T-helper 22 cell (primary cell): Measurements from ENCODE around the gene ACVR1C.

Source experiments
- DNase-seq: peaks from one replicate; pipeline ENCODE4 v3.0.0-alpha.2; 2020; ENCODE audit warnings: low read depth

ACVR1C gene

GRCh38 chr2:157628477-157629415 lies at the start of gene ACVR1C:
TSS of gene ACVR1C (minus strand) at chr2:157628864. CDS start at chr2:157628644, 220 bp downstream.
- peak; percentile 67 for DNase-seq

GRCh38 chr2:157677941-157678340 lies 49.3 kb upstream of the ACVR1C start:
- DNase-seq, result no peak

GRCh38 chr2:157672129-157672528 lies 43.5 kb upstream of the ACVR1C start:
- no peak for DNase-seq

GRCh38 chr2:157662401-157662800 lies 33.7 kb upstream of the ACVR1C start:
- no peak for DNase-seq

- DNase-seq, result no peak
Measured at GRCh38 chr2:157661776-157662175, 33.1 kb upstream of the ACVR1C start.

GRCh38 chr2:157657858-157658257 lies 29.2 kb upstream of the ACVR1C start:
- DNase-seq, result no peak

DNA sequence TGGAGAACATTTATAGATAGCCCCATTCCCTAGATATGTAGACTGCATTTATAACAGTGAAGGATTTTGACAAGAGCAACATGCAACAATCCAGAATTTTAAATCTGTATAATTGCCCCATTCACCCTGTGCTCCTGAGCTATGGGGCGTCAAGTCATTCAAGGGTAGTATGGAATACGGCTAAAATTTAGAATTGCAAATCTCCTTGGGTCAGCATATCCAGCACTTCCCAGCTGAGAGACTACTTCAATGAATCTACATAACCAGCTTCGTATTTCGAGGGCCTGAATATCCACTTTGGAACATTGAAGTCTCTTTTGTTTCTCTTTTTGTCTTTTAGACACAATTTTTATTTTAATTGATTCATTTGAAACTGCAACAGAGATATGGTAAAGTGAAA lies 28.4 kb upstream of the ACVR1C start:
- DNase-seq, result no peak

DNA sequence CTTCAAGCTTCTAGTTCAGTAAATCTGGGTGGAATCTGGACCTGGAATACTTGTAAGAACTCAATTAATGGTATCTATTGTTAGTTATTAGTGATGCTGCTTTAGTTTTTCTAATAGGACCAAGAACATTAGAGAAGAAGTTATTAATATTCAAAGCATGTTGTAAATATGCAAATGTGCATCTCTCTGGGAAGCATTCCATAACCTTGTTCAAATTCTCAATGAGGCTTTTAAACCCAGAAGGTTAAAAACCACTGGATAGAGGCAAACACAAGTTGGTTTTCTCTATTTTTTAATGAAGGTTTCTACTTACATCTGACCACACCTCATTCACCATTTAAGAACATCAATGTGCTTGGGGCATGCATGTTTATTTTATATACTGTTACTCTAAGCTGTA lies 16.1 kb upstream of the ACVR1C start:
- no peak for DNase-seq

DNA sequence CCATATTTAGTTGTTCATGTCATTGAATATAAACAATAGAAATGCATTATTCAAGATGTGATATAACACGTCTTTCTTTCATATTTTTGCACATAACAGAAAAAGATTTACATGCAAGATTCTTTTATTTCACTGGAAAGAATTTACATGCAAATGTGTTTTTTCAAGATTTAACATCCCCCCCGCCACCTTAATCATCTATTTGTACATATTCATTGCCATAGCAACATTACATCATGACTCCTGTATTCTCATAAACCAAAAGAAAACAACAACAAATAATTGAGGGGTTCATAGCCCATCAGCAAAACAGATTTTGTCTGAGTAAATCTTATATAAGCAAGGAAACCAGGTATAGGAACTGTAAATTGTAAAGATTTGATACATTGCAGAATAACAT lies 3.2 kb upstream of the ACVR1C start:
- no peak for DNase-seq

DNA sequence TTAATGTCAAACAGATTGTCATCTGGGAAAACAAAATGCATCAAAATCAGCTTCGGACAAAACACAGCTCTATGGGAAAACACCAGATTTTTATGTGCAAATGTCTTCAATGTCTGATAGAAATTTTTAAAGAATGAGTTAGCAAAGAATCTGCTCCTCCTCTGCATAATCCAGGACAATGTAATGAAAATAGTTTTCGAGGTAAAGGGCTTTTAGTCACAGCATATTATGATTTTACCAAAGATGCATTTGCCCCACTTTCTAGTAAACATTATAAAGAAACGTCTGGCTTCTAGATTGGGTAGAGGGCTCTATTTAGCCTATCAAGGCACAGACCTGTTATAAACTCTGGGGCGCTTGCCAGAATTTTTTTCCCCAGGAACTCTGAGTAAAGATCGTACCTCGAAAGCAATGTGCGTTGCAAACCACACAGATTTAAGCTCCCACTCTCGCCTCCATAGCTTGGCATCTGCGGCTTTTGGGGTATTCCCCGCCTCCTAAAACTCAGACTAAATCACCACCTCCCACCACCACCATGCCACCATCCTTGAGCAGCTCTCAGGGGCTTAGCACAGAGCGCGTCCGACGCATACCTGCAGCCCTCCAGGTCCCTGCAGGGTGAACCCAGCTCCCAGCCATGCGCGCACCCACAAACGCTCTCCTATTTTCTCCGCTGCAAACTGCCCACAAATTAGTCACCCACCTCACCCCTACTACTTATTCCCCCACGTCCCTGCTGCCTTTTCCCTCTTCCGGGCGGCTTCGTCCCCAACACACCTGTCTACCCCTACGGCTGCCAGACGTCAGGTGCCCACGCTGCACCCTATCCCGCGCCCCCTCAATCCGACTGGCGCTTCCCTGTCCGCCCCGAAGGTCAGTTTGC lies 829 bp downstream of the ACVR1C start:
- DNase-seq, result peak; percentile 13

DNA sequence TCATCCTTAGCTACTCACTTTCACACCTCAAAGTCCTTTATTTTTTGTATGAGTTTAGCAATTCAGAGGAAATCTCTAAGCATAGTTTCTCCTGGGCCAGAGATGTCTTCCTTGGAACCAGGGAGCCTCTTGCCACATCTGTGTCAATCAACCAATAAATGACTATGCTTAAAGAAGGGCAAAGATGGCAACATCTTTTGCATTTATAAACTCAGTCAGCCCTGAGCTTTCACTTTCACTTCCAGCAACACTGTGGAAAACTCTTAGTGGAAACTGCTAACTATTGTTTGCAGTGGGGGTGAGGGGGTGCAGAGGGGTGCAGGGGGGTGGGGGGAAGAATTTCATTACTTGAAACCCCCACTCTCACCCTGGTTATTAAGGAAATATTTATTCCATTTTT lies 3.4 kb downstream of the ACVR1C start:
- no peak for DNase-seq

DNA sequence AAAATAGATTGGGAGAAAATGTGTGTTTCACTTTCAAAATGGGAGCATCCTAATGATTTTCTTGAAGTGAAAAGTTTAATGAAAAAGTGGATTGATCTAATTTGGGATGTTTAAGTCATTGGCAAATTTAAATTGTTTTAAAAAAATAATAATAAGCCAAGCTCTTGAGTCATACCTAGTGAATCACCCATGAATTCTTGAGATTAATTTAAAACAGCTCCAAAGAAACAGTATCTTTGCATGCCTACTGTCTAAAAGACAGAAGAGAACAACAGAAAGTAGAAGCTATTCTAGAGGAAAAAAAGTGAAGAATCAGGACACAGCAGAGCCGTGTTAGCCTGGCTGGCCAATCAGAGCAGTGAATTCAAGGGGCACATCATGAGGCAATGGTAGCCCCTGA lies 7.7 kb downstream of the ACVR1C start:
- no peak for DNase-seq

GRCh38 chr2:157611726-157612125 lies 16.9 kb downstream of the ACVR1C start:
- no peak for DNase-seq

DNA sequence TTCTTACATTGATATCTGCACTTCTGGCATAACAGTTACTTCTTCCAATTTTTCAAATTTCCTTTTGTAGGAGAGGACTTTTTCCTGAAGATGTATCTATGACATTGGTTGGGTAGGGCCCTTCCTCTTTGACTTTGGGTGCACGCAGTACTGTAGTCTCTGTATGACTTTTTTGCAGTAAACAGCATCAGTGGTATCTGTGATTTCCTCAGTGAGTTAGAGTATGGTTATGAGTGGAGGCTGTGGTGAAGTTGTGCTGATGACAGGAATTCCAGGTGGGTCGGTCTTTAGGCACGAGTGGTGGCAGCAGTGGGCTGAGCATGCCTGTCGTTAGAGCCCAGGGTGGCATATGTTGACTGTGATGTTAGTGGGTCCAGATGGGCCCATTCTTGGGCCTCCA lies 17.6 kb downstream of the ACVR1C start:
- DNase-seq, result no peak

- no peak for DNase-seq
Measured at GRCh38 chr2:157606534-157606933, 22.1 kb downstream of the ACVR1C start.

- DNase-seq, result no peak
Measured at GRCh38 chr2:157603198-157603597, 25.5 kb downstream of the ACVR1C start.

DNA sequence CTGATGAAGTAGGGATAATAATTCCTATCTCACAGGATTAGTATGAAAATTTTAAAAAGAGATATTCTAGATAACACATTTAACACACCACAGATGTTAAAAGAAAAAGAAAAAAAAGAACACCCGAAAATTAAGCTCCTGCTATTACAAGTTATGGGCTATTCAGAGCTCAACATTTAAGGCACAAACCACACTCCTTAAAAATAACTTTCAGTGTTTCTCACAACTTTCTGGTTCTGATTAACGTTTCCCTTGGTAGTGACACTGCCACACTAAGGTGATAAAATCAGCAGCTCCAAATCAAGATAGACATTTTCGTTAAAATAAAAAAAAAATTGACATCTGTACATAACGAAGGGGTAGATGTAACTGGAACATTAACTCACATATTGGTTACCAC lies 26.9 kb downstream of the ACVR1C start:
- DNase-seq, result no peak

GRCh38 chr2:157596992-157597681 lies 31.5 kb downstream of the ACVR1C start:
- no peak for DNase-seq

DNA sequence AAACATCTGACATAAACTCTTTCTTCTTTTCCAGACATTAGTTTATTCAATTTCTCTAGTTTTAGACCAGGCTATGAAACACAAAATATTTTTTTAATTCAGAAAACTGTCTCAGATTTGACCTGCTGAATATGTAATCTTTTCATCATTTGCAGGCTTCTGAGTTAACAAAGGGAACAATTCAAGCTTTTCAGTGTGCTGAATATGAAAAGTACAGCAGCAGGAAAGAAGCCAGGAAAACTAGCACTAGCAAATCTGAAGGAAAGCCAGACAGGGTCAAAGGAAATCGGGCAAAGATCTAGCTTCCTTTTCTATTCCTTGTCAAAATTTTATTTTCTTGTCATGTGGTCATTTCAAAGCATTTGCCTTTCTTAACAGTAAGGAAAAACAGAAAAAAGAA lies 35.3 kb downstream of the ACVR1C start:
- DNase-seq, result no peak

DNA sequence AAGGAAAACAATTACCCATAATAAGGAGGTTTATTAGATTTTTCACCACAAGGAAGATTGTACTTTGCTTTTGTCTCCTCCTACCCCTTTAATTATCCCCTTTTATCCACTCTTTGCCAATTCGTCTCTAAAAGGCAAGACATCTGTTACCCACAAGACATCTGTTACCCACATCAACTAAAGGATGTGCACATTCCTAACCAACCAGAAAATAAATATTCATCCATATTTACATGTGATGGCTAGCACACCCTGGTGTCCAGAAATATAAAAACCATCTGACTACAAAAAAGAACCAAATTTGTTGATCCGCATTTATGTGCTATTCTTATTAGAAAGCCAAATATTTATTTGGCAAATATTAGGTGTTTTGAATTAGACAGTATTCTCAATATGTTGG lies 35.7 kb downstream of the ACVR1C start:
- DNase-seq, result no peak

DNA sequence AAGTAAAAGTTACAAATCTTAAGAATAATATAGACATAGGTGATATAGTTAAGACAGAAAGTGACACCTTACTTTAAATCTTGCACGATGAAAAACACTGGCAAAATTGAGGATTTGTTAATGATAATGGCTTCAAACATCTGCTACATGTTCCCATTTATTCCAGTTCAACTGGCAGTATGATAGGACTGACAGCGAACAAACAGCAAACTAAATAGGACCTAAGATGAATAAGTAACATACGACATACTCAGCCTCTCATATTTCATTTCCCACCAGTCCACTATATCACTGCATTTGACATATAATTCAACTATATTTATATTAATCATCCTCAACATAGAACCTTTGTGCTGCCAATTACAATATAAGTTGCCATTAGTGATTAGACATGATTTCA lies 36.3 kb downstream of the ACVR1C start:
- DNase-seq, result no peak

DNA sequence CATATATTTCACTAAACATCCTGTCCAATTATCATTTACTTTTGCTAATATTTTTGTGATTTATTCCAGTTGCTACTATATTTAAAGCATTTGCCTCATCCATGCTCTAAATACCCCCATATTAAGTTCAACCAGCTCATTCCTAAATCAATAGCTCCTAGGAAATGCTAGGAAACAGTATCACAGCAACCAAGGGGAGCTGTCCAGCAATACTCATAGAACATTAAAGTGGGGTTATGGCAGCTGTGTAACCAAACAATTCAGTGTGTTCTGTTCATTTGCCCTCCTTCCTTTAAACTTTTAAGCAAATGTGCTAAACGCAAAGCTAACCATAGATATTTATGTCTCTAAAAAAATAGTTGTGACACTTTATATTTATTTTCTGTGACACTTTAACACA lies 41.1 kb downstream of the ACVR1C start:
- DNase-seq, result no peak
